ENCODE results near the gene OR6M1. TPM values are rescaled to one million over a fixed set of nuclear protein-coding genes. Genes with fewer than 3 reads are reported as not detected.

The OR6M1 gene
- total RNA-seq: not detected in 2 replicates

GRCh38 chr11:123806249-123806648 lies at the start of gene OR6M1:
Gene OR6M1 (minus strand): TSS chr11:123806349. CDS start chr11:123806349, 0 bp downstream.
- TF ChIP-seq CTCF (IDR thresholded peaks at IDR 0.05; ENCODE audit: extremely low read depth, low read depth, low read length): no peak

GRCh38 chr11:123853038-123853437 lies 46.9 kb upstream of the OR6M1 start:
- Histone ChIP-seq H3K36me3 (ENCODE audit: insufficient read depth, low read length) (no peaks in the 10 kb centered on the region), H3K4me1 (ENCODE audit: insufficient read depth, low read length) (no peaks in the 10 kb centered on the region), H3K79me2 (ENCODE audit: insufficient read depth, low read length) (no peaks in the 10 kb centered on the region), H3K4me2 (ENCODE audit: insufficient read depth, low read length) (no peak overlapping the region), H4K20me1 (ENCODE audit: insufficient read depth, low read length) (no peaks in the 10 kb centered on the region), H2AFZ (ENCODE audit: low read length) (no peak overlapping the region), H3K4me3 (ENCODE audit: insufficient read depth, low read length) (no peak overlapping the region), H3K9me3 (ENCODE audit: low read depth, low read length) (no peaks in the 10 kb centered on the region), H3K27me3 (ENCODE audit: insufficient read depth, low read length) (no peaks in the 10 kb centered on the region), H3K27ac (ENCODE audit: low read depth, low read length) (no peak overlapping the region)
- no peak for DNase-seq (ENCODE audit: insufficient read length, low spot score, missing footprints)
- no peak for TF ChIP-seq CTCF (IDR thresholded peaks at IDR 0.05; ENCODE audit: extremely low read depth, low read depth, low read length)

More at GRCh38 chr11:123806249-123806648, at the start of gene OR6M1:
- no peak within 1 kb of the TSS for H3K27ac ChIP-seq (ENCODE audit: low read depth, low read length)
- H3K36me3 ChIP-seq (ENCODE audit: insufficient read depth, low read length): no peaks in the 10 kb centered on the region
- no peaks in the 10 kb centered on the region for H3K9me3 ChIP-seq (ENCODE audit: low read depth, low read length)
- no peak within 1 kb of the TSS for H2AFZ ChIP-seq (ENCODE audit: low read length)
- H4K20me1 ChIP-seq (ENCODE audit: insufficient read depth, low read length): no peaks in the 10 kb centered on the region
- DNase-seq (ENCODE audit: insufficient read length, low spot score, missing footprints): no peak
- H3K4me2 ChIP-seq (ENCODE audit: insufficient read depth, low read length): no peak within 1 kb of the TSS
- H3K79me2 ChIP-seq (ENCODE audit: insufficient read depth, low read length): no peaks in the 10 kb centered on the region
- no peaks in the 10 kb centered on the region for H3K27me3 ChIP-seq (ENCODE audit: insufficient read depth, low read length)
- no peak within 1 kb of the TSS for H3K4me3 ChIP-seq (ENCODE audit: insufficient read depth, low read length)
- H3K4me1 ChIP-seq (ENCODE audit: insufficient read depth, low read length): no peaks in the 10 kb centered on the region

GRCh38 chr11:123852321-123852720 lies 46.2 kb upstream of the OR6M1 start:
- H2AFZ ChIP-seq (ENCODE audit: low read length): no peak overlapping the region
- TF ChIP-seq CTCF (IDR thresholded peaks at IDR 0.05; ENCODE audit: extremely low read depth, low read depth, low read length): no peak
- no peak overlapping the region for H3K4me3 ChIP-seq (ENCODE audit: insufficient read depth, low read length)
- H3K79me2 ChIP-seq (ENCODE audit: insufficient read depth, low read length): no peaks in the 10 kb centered on the region
- H3K4me1 ChIP-seq (ENCODE audit: insufficient read depth, low read length): no peaks in the 10 kb centered on the region
- no peaks in the 10 kb centered on the region for H4K20me1 ChIP-seq (ENCODE audit: insufficient read depth, low read length)
- no peak for DNase-seq (ENCODE audit: insufficient read length, low spot score, missing footprints)
- H3K36me3 ChIP-seq (ENCODE audit: insufficient read depth, low read length): no peaks in the 10 kb centered on the region
- H3K4me2 ChIP-seq (ENCODE audit: insufficient read depth, low read length): no peak overlapping the region
- no peak overlapping the region for H3K27ac ChIP-seq (ENCODE audit: low read depth, low read length)
- no peaks in the 10 kb centered on the region for H3K27me3 ChIP-seq (ENCODE audit: insufficient read depth, low read length)
- no peaks in the 10 kb centered on the region for H3K9me3 ChIP-seq (ENCODE audit: low read depth, low read length)

GRCh38 chr11:123851110-123851509 lies 45.0 kb upstream of the OR6M1 start:
- H3K79me2 ChIP-seq (ENCODE audit: insufficient read depth, low read length): no peaks in the 10 kb centered on the region
- no peak overlapping the region for H2AFZ ChIP-seq (ENCODE audit: low read length)
- no peaks in the 10 kb centered on the region for H4K20me1 ChIP-seq (ENCODE audit: insufficient read depth, low read length)
- no peak for DNase-seq (ENCODE audit: insufficient read length, low spot score, missing footprints)
- H3K36me3 ChIP-seq (ENCODE audit: insufficient read depth, low read length): no peaks in the 10 kb centered on the region
- no peaks in the 10 kb centered on the region for H3K9me3 ChIP-seq (ENCODE audit: low read depth, low read length)
- H3K27ac ChIP-seq (ENCODE audit: low read depth, low read length): no peak overlapping the region
- no peak overlapping the region for H3K4me3 ChIP-seq (ENCODE audit: insufficient read depth, low read length)
- no peaks in the 10 kb centered on the region for H3K27me3 ChIP-seq (ENCODE audit: insufficient read depth, low read length)
- TF ChIP-seq CTCF (IDR thresholded peaks at IDR 0.05; ENCODE audit: extremely low read depth, low read depth, low read length): no peak
- no peak overlapping the region for H3K4me2 ChIP-seq (ENCODE audit: insufficient read depth, low read length)
- H3K4me1 ChIP-seq (ENCODE audit: insufficient read depth, low read length): no peaks in the 10 kb centered on the region

Data from osteoblast (primary cell).